Non-pigmented ciliary epithelial cell (primary cell): ENCODE results near the gene AOPEP.
"Not testable (repeated sequence)": the region's sequence is repeated elsewhere in the genome, so short reads cannot be mapped to it uniquely, and the experiment has no call there.

Source experiments
- DNase-seq: peaks from one replicate; pipeline ENCODE4 v3.0.0-alpha.2; 2010; ENCODE audit warnings: low read depth

AOPEP gene

GRCh38 chr9:94870465-94870792 lies 143.9 kb downstream of the AOPEP start:
- DNase-seq, result no peak

DNA sequence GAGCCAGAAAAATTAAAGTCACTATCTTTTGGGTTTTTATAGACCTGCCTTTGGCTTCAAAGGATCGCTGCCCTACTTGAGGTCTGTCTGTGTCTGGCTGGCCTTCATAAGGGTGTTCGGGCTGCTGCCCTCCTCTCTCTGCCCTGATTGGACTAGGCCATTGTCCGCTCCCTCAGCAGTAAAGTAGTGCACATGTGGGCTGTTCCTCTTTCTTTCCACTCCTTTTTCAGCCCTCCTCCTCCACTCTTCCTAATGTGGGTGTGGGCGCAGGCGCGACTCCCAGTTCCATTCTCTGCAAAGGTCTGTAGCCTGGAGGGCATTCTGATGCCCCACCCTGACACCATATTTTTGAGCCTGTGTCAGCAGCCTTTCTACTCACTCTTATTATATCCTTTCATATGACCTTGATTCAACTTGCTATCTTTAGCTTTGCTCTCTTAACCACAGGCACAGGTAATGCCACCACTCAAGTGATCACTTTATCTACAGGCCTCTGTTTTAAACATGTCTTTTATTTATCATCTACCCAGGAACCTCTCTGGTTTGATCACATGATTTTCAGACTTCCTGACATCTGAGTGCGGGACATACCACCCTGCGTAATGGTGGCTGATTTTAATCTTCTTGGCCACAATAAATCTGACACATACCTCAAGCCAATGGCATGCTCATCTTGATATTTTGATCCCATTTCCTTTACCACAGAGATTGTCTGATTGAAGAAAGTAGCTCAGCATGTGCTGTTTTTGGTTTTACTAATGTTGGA lies 144.5 kb downstream of the AOPEP start:
- DNase-seq, result no peak

GRCh38 chr9:94872083-94872833 lies 145.8 kb downstream of the AOPEP start:
- DNase-seq, result no peak

DNA sequence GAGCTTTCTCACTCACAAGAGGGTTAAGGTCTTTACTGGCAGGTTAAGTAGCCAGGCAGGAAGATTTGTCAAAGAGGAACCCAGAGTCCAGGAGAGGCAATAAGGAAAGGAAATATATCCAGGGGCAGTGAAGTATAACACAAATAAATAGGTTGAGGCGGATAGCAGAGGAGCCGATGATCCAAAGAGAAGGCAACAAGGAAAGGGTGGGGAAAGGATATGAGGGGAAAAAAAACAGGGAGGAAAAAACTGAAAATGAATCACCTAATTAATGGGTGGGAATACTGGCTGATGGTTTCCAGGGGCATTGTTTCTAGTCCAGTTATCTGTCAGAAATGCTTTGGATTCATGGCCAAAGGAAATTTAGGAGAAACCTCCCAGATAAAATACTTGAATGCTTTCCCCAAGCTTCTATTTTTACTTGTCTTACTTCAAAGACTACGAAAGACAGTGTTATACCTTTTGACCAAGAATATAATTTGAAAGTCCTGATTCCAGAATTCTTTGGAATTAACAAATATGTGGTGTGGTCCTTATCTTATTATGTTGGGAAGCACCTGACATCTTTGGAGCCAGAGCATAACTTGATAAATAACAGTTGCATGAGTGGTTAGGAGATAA lies 146.5 kb downstream of the AOPEP start:
- DNase-seq, result no peak

DNA sequence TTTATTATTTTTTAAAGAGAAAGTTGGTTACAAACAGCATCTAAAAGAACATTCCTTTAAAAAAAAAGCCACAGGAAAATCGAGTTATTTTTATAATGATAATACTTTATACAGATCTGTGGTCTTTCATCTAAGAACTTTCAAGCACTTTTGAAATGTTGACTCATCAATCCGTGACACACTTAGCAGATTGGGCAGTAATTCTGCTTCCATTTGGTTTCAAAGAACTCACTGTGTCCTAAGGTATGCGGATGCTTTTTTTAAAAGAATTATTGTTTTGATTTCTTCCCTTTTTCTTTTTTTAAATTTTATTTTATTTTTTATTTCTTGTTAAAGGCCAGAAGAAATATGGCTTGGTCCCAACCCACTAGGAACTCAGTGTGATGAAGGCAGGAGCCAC lies 147.8 kb downstream of the AOPEP start:
- peak; percentile 81 for DNase-seq

- no peak for DNase-seq
Observed at GRCh38 chr9:94875300-94876020, 149.0 kb downstream of the AOPEP start.

DNA sequence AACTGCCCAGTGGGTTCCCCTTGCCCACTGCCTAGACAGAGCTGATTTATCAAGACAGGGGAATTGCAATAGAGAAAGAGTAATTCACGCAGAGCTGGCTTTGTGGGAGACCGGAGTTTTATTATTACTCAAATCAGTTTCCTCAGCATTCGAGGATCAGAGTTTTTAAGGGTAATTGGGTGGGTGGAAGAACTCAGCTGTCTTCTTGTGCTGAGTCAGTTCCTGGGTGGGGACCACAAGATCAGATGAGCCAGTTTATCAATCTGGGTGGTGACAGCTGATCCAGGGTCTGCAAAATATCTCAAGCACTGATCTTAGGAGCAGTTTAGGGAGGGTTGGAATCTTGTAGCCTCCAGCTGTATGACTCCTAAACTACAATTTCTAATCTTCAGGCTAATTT lies 152.3 kb downstream of the AOPEP start:
- DNase-seq, result not testable (repeated sequence)

GRCh38 chr9:94879230-94879629 lies 152.7 kb downstream of the AOPEP start:
- DNase-seq, result no peak

GRCh38 chr9:94881023-94881422 lies 154.5 kb downstream of the AOPEP start:
- no peak for DNase-seq

DNA sequence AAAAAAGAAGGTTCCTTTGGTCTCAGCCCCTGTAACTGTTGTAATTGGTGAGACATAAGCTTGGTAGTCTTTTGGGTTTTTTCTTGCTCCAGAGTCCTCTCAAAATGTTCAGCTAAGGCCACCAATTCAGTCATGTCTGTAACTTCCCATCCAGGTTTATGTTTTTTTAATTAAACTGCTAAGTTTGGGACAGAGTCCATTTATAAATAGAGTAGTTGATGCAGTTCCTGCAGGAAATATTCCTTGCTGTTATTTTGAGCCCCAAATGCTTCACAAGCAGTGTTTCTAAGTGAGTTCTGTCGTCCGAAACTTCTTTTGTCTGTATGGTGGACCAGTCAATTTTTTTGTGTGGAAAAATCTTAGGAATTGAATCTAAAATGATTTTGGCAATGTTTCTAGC lies 155.0 kb downstream of the AOPEP start:
- DNase-seq, result no peak

DNA sequence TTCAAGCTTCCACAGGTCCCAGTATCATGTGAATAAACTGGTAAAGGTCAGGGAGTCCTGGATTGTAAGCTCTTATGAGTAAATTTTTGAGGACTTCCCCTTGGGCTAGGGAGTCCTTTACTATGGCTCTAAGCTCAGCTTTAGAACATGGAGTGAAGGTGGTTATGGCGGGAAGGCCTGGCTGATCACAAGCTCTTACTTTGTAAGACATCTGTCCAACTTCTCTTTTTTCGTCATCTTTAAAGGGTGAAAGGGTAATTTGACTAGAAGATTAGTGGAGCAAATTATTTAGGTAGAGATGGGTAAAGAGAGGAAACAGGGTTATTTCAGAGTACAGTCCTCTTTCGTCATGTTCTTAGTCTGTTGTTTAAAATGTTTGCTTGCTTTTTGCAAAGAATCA lies 155.4 kb downstream of the AOPEP start:
- no peak for DNase-seq

- no peak for DNase-seq
Observed at GRCh38 chr9:94882966-94883641, 156.6 kb downstream of the AOPEP start.

DNA sequence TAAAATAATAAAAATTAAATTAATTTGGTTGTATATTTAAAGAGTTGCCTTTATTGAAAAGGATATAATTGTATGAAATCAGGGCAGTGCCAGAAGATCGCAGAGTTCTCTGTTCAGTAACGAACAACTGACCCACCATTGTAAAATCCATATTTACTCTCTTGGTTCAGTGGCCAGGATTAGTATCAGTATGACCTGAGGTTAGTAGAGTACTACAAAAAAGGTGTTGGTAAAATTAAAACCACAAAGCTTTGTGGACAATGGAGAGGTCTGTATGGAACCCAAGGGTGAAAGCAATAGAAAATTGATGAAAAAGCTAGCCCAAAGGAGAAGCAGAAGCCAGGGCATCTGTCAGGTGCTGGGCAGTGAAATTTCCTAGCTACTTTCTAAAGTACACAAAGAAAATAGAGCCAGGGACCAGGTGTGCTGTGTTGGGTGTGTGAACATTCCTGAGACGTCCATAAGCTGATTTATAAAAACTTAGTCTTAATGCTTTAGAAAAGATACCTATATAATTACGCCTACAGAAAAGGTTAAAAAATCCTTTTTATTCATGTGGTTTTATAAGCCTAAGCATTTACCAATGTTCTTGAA lies 159.5 kb downstream of the AOPEP start:
- no peak for DNase-seq

- DNase-seq, result no peak
Observed at GRCh38 chr9:94887721-94888120, 161.2 kb downstream of the AOPEP start.

DNA sequence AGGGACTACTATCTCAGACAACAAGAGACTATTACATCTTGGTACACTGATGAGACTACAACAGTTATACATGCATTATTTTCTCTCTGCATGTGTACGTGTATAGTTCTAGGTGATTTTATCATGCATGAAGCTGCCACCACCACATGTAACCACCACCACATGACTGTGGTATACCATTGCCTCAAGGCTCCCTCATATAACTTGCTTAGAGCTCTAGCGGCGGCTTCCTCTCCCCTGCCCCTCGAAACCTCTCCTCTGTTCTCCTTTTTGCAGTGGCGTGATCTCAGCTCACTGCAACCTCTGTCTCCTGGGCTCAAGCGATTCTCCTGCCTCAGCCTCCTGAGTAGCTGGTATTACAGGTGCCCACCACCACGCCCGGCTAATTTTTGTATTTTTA lies 162.3 kb downstream of the AOPEP start:
- DNase-seq, result no peak

DNA sequence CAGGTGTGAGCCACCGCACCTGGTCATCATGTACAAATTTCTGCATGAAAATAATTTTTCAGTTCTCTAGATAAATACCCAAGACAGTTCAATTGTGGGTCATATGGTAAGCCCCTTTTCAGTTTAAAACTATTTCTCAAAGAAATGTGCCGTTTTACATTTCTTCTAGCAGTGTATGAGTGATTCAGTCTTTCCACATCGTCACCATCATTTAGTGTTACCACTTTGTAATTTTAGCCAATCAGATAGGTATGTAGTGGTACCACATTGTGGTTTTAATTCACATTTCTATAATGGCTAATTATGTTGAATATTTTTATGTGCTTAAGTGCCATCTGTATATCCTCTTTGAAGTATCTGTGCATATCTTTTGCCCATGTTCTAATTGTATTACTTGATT lies 163.1 kb downstream of the AOPEP start:
- DNase-seq, result no peak

DNA sequence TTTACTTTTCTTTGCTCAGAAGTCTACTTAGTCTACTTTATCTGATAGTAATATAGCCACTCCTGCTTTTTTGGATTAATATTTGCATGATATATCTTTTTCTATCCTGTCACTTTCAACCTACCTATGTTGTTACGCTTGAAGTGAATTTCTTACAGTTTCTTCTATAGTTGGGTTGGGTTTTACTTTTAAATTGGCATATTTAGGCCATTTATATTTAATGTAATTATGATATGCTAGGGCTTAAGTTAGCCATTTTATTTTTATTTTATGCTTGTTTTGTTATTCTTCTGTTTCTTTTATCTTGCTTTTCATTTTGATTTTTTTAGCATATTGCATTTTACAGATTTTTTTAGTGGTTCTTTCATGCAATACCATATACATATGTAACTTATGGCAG lies 164.7 kb downstream of the AOPEP start:
- DNase-seq, result no peak

GRCh38 chr9:94892675-94893074 lies 166.2 kb downstream of the AOPEP start:
- no peak for DNase-seq

DNA sequence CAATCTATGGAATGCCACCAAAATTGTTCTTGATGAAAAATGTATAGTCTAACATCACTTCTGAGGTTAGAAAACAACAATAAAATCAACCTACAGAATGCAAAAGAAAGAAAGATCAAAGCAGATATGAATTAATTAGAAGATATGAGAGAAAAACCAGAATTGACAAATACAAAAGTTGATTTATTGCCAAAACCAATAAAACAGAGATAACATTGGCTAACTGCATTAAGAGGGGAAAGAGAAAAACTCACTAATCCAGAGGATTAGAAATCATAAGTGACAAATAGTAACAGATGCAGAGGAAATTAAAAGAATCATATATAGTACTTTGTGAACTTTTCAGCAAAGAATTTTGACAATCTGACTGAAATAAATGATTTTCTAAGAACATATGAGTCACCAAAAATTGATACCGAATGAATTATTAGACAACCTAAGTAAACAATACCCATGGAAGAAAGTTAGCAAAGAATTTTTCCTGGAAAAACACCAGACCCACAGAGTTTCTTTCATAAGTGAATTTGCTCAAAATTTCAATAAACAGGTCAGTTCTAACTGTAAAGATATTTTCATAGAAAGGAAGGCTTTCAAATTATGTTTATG lies 167.7 kb downstream of the AOPEP start:
- no peak for DNase-seq

- no peak for DNase-seq
Observed at GRCh38 chr9:94895668-94896067, 169.2 kb downstream of the AOPEP start.

DNA sequence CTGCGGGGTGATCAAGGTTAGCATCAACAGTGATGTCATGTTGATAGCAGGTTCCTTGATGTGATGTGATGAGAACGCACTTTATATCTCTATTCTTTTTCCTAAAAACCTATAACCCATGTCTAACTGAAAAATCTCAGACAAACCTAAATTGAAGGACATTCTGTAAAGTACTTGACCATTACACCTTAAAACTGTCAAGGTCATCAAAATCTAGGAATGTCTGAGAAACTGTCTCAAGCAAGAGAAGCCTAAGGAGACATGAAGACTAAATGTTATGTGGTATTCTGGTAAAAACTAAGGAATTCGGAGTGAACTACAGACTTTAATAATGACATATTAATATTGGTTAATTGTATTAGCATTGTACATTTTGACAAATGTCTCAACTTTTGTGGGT lies 170.0 kb downstream of the AOPEP start:
- no peak for DNase-seq
